Keratinocyte (primary cell): ENCODE measurements around the gene CMSS1. TPM values are rescaled to one million over a fixed set of nuclear protein-coding genes. Genes with fewer than 3 reads are reported as not detected.

Source experiments
- DNase-seq: peaks from one replicate; pipeline ENCODE4 v3.0.0-alpha.2; 2011; ENCODE audit warnings: low read depth, missing footprints, low spot score
- FAIRE-seq: peaks from 2 replicates; lab custom pipeline; 2011; peaks lifted over from hg19 to GRCh38; lab: Jason Lieb, UNC
- H2AFZ ChIP-seq: 2 replicates; pipeline ENCODE4 v1.6.0; 2012; ENCODE audit warnings: low read length, control low read depth, inconsistent platforms; ENCODE audit not compliant: control insufficient read depth
- H3K27ac ChIP-seq: 2 replicates; pipeline ENCODE4 v1.5.1; 2011; ENCODE audit warnings: low read length; ENCODE audit not compliant: control insufficient read depth, insufficient read depth
- H3K27me3 ChIP-seq: 3 replicates; pipeline ENCODE4 v1.6.0; 2011; ENCODE audit warnings: low read length; ENCODE audit not compliant: control insufficient read depth, insufficient read depth; ENCODE audit errors: extremely low read depth
- H3K36me3 ChIP-seq, 2 experiments: 2 replicates in 1 of 2; 3 replicates in 1 of 2; pipeline ENCODE4 v1.5.1; 2011; ENCODE audit warnings: low read length in 2 of 2, mild to moderate bottlenecking in 1 of 2; ENCODE audit not compliant: control insufficient read depth in 2 of 2, insufficient read depth in 2 of 2; ENCODE audit errors: extremely low read depth in 1 of 2
- H3K4me1 ChIP-seq: 3 replicates; pipeline ENCODE4 v1.5.1; 2011; ENCODE audit warnings: low read length; ENCODE audit not compliant: control insufficient read depth, insufficient read depth; ENCODE audit errors: extremely low read depth
- H3K4me2 ChIP-seq: 3 replicates; pipeline ENCODE4 v1.6.0; 2011; ENCODE audit warnings: low read depth, low read length; ENCODE audit not compliant: control insufficient read depth, insufficient read depth; ENCODE audit errors: extremely low read depth
- H3K4me3 ChIP-seq, 3 experiments: fragments of 200-600 bp in 1 of 3; sonication (generic) in 1 of 3; 2 replicates in 2 of 3; 3 replicates in 1 of 3; pipeline ENCODE4 v1.5.1; 2011 to 2016; ENCODE audit warnings: low read length in 3 of 3, mild to moderate bottlenecking in 3 of 3, control low read depth in 2 of 3, inconsistent platforms in 1 of 3, low read depth in 1 of 3, mixed read lengths in 1 of 3, mixed run types in 1 of 3, moderate library complexity in 1 of 3; ENCODE audit not compliant: control insufficient read depth in 2 of 3, insufficient read depth in 2 of 3; ENCODE audit errors: extremely low read depth in 1 of 3
- H3K79me2 ChIP-seq: 2 replicates; pipeline ENCODE4 v1.6.0; 2012; ENCODE audit warnings: low read length; ENCODE audit not compliant: control insufficient read depth, insufficient read depth
- H3K9ac ChIP-seq: 3 replicates; pipeline ENCODE4 v1.6.0; 2011; ENCODE audit warnings: low read length; ENCODE audit not compliant: control insufficient read depth, insufficient read depth; ENCODE audit errors: extremely low read depth
- H3K9me1 ChIP-seq: 3 replicates; pipeline ENCODE4 v1.6.0; 2011; ENCODE audit warnings: low read length; ENCODE audit not compliant: control insufficient read depth, insufficient read depth; ENCODE audit errors: extremely low read depth
- H3K9me3 ChIP-seq: 2 replicates; pipeline ENCODE4 v1.5.1; 2012; ENCODE audit warnings: low read depth, low read length; ENCODE audit not compliant: control insufficient read depth
- H4K20me1 ChIP-seq: 3 replicates; pipeline ENCODE4 v1.6.0; 2011; ENCODE audit warnings: low read length; ENCODE audit not compliant: control insufficient read depth, insufficient read depth; ENCODE audit errors: extremely low read depth
- EZH2 ChIP-seq: IDR thresholded peaks from one replicate; pipeline ENCODE4 v1.6.1; 2012; ENCODE audit warnings: inconsistent platforms, mild to moderate bottlenecking, low read length, moderate library complexity
- dilution Hi-C: fragments of 300-500 bp; cut with MboI; formaldehyde crosslinking; loops from one replicate; pipeline ENCODE4 v1.7.0; 2020; ENCODE audit warnings: low sequenced_read_pairs; ENCODE audit not compliant: extremely low pct_ligation_motif_present
- polyA plus RNA-seq, 5 experiments: library from polyadenylated mRNA; depleted of rRNA in 3 of 5; stranded (reverse) in 3 of 5; stranded (forward) in 1 of 5; unstranded in 1 of 5; fragments of >200 nt; gene quantifications; 1 replicate in 1 of 5; 2 replicates in 3 of 5; 3 replicates in 1 of 5; pipeline versions ENCODE4 v1.2.1 to v1.2.3, GENCODE V29; 2011 to 2012; ENCODE audit warnings: missing spikeins in 2 of 5, low read depth in 1 of 5, low replicate concordance in 1 of 5
- TF ChIP-seq, protein P1 (sequence below), 3 experiments: IDR thresholded peaks in 1 of 3; conservative IDR thresholded peaks in 1 of 3; optimal IDR thresholded peaks in 1 of 3; 2 replicates in 2 of 3; 3 replicates in 1 of 3; pipeline versions ENCODE3 to v1.5.1; 2011; ENCODE audit warnings: low read length in 3 of 3, mild to moderate bottlenecking in 3 of 3, moderate library complexity in 2 of 3, control low read depth in 1 of 3, inconsistent platforms in 1 of 3; ENCODE audit not compliant: insufficient read depth in 2 of 3; ENCODE audit errors: extremely low read depth in 1 of 3

CMSS1 gene
- polyA plus RNA-seq, 1 donor (not counting 4 experiments of a cell fraction or from before 2014, with no cell fraction given), result 37.2 TPM

DNA sequence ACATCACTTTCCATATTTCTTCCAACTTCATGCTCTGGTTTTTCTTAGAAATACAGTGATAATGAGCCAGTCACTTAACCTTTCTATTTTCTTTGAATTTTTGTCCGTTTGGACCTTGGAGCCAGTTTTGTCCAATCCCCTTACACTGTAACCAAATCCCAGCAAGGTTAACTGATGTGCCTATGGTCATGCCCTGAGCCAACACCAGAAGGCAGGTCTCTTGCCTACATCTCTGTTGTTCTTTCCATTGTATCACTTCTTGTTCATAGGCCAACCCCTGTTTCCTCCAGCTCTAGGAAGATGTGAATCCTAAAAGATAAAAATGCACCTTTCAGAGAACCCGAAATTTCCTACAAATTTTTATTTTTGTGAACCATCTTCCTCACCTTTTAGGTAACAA is 122.7 kb downstream of the CMSS1 start:
- Histone ChIP-seq H3K9me3 (no peaks in the 10 kb centered on the region), H3K4me2 (no peak overlapping the region), H3K79me2 (no peaks in the 10 kb centered on the region), H3K9me1 (no peaks in the 10 kb centered on the region), H3K4me3 (no peak overlapping the region), H3K27me3 (no peaks in the 10 kb centered on the region), H2AFZ (no peak overlapping the region), H4K20me1 (no peaks in the 10 kb centered on the region), H3K9ac (no peak overlapping the region), H3K27ac (no peak overlapping the region), H3K36me3 (no peaks in the 10 kb centered on the region), H3K4me1 (peaks cover 13% of the 10 kb centered on the region)
- DNase-seq, result no peak
- TF ChIP-seq, protein P1, sequence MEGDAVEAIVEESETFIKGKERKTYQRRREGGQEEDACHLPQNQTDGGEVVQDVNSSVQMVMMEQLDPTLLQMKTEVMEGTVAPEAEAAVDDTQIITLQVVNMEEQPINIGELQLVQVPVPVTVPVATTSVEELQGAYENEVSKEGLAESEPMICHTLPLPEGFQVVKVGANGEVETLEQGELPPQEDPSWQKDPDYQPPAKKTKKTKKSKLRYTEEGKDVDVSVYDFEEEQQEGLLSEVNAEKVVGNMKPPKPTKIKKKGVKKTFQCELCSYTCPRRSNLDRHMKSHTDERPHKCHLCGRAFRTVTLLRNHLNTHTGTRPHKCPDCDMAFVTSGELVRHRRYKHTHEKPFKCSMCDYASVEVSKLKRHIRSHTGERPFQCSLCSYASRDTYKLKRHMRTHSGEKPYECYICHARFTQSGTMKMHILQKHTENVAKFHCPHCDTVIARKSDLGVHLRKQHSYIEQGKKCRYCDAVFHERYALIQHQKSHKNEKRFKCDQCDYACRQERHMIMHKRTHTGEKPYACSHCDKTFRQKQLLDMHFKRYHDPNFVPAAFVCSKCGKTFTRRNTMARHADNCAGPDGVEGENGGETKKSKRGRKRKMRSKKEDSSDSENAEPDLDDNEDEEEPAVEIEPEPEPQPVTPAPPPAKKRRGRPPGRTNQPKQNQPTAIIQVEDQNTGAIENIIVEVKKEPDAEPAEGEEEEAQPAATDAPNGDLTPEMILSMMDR (optimal IDR thresholded peaks at IDR 0.05 in 1 of 3, IDR thresholded peaks at IDR 0.05 in 1 of 3, conservative IDR thresholded peaks at IDR 0.05 in 1 of 3; ENCODE audit: extremely low read depth in 1 of 3, insufficient read depth in 2 of 3, low read length in 3 of 3), result no peak
- no peak for TF ChIP-seq EZH2
- no peak for FAIRE-seq
- dilution Hi-C loops, result no loop called here

DNA sequence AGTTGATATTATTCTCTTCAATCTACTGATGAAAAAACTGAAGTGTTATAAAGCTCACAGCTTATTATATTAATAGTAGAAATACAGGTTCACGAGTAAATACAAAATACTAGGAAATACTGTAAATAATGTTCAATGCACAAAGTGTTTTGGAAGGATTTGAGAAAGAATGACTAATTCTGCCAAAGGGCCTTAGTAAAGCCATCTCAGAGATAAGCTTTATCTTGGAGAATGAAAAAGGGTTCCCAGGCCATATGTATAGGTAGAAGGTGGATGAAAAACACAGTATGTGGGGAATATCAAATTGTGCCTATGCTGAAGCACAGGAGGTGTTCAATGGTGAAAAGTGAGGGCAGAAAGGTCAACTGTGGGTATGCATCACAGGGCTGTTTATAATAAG is 123.5 kb downstream of the CMSS1 start:
- Histone ChIP-seq H3K79me2 (no peaks in the 10 kb centered on the region), H3K27ac (no peak overlapping the region), H3K9me3 (no peaks in the 10 kb centered on the region), H3K4me2 (no peak overlapping the region), H3K4me1 (peaks cover 13% of the 10 kb centered on the region), H2AFZ (no peak overlapping the region), H3K27me3 (no peaks in the 10 kb centered on the region), H4K20me1 (no peaks in the 10 kb centered on the region), H3K9me1 (no peaks in the 10 kb centered on the region), H3K4me3 (no peak overlapping the region), H3K36me3 (no peaks in the 10 kb centered on the region), H3K9ac (no peak overlapping the region)
- FAIRE-seq (no peak), DNase-seq (no peak)
- TF ChIP-seq, protein P1 (optimal IDR thresholded peaks at IDR 0.05 in 1 of 3, IDR thresholded peaks at IDR 0.05 in 1 of 3, conservative IDR thresholded peaks at IDR 0.05 in 1 of 3; ENCODE audit: extremely low read depth in 1 of 3, insufficient read depth in 2 of 3, low read length in 3 of 3), result no peak
- dilution Hi-C loops, result no loop called here
